Measurements from ENCODE around the gene CIRBP. TPM values are rescaled to one million over a fixed set of nuclear protein-coding genes. Genes with fewer than 3 reads are reported as not detected.

The CIRBP gene
- total and polyA plus RNA-seq, 9 of the 15 experiments (the other 6 are each of a cell fraction or from before 2014, with no cell fraction given), result 20.5 to 327 (median 176) TPM

DNA sequence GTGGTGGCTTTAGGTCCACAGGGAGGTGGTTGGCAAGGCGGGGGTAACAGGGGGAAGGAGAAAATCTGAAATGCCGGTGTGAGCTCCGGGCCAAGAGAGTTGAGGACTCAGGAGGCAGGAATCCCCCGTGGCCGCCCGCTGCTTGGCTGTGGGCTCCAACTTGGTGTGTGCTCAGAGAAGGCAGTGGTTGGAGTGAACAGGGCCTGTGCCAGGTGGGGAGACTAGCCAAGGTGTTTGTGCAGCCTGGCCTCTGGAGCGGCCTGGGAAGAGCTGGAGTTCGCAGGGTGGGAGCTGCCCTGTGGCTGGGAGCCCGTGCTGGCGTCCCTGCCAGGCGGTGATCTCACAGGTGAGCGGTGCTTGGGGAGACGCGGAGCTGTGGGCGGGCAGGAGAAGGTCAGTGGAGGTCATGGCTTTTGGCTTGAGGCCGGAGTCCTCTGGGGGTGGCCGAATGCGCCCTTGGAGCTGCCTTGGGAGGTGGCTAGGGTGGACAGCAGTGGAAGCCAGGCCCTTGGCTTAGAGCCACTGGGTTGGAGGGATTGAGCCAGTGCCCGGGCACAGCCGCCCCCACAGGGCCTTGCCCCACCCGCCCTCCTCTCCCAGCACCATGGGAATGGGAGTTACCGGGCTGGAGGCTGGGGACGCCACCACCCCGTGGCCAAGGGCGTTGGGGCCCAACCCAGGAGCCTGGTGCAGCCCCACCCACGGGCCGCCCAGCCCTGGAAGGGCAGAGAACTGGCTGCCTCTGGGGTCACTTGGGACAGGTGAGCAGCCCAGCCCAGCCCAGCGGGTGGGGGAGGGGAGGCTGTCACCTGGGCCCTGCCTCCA, 7.1 kb upstream of the CIRBP start (continued):
- TF ChIP-seq, protein P1, sequence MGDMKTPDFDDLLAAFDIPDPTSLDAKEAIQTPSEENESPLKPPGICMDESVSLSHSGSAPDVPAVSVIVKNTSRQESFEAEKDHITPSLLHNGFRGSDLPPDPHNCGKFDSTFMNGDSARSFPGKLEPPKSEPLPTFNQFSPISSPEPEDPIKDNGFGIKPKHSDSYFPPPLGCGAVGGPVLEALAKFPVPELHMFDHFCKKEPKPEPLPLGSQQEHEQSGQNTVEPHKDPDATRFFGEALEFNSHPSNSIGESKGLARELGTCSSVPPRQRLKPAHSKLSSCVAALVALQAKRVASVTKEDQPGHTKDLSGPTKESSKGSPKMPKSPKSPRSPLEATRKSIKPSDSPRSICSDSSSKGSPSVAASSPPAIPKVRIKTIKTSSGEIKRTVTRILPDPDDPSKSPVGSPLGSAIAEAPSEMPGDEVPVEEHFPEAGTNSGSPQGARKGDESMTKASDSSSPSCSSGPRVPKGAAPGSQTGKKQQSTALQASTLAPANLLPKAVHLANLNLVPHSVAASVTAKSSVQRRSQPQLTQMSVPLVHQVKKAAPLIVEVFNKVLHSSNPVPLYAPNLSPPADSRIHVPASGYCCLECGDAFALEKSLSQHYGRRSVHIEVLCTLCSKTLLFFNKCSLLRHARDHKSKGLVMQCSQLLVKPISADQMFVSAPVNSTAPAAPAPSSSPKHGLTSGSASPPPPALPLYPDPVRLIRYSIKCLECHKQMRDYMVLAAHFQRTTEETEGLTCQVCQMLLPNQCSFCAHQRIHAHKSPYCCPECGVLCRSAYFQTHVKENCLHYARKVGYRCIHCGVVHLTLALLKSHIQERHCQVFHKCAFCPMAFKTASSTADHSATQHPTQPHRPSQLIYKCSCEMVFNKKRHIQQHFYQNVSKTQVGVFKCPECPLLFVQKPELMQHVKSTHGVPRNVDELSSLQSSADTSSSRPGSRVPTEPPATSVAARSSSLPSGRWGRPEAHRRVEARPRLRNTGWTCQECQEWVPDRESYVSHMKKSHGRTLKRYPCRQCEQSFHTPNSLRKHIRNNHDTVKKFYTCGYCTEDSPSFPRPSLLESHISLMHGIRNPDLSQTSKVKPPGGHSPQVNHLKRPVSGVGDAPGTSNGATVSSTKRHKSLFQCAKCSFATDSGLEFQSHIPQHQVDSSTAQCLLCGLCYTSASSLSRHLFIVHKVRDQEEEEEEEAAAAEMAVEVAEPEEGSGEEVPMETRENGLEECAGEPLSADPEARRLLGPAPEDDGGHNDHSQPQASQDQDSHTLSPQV (IDR thresholded peaks at IDR 0.05), result peak; percentile 57; the same call in 1 of the 2 replicates
- TF ChIP-seq, protein P2, sequence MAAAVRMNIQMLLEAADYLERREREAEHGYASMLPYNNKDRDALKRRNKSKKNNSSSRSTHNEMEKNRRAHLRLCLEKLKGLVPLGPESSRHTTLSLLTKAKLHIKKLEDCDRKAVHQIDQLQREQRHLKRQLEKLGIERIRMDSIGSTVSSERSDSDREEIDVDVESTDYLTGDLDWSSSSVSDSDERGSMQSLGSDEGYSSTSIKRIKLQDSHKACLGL (CRISPR knock-in tag; IDR thresholded peaks at IDR 0.05; ENCODE audit: borderline replicate concordance, poor library complexity, severe bottlenecking), result no peak
- TF ChIP-seq, protein P3, sequence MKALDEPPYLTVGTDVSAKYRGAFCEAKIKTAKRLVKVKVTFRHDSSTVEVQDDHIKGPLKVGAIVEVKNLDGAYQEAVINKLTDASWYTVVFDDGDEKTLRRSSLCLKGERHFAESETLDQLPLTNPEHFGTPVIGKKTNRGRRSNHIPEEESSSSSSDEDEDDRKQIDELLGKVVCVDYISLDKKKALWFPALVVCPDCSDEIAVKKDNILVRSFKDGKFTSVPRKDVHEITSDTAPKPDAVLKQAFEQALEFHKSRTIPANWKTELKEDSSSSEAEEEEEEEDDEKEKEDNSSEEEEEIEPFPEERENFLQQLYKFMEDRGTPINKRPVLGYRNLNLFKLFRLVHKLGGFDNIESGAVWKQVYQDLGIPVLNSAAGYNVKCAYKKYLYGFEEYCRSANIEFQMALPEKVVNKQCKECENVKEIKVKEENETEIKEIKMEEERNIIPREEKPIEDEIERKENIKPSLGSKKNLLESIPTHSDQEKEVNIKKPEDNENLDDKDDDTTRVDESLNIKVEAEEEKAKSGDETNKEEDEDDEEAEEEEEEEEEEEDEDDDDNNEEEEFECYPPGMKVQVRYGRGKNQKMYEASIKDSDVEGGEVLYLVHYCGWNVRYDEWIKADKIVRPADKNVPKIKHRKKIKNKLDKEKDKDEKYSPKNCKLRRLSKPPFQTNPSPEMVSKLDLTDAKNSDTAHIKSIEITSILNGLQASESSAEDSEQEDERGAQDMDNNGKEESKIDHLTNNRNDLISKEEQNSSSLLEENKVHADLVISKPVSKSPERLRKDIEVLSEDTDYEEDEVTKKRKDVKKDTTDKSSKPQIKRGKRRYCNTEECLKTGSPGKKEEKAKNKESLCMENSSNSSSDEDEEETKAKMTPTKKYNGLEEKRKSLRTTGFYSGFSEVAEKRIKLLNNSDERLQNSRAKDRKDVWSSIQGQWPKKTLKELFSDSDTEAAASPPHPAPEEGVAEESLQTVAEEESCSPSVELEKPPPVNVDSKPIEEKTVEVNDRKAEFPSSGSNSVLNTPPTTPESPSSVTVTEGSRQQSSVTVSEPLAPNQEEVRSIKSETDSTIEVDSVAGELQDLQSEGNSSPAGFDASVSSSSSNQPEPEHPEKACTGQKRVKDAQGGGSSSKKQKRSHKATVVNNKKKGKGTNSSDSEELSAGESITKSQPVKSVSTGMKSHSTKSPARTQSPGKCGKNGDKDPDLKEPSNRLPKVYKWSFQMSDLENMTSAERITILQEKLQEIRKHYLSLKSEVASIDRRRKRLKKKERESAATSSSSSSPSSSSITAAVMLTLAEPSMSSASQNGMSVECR (CRISPR knock-in tag; IDR thresholded peaks at IDR 0.05), result no peak
- TF ChIP-seq NR2C2 (CRISPR knock-in tag; IDR thresholded peaks at IDR 0.05) (no peak), NR2C2 (tag; IDR thresholded peaks at IDR 0.05) (peak; percentile 31; the same call in 1 of the 2 replicates), ZFX (CRISPR knock-in tag; IDR thresholded peaks at IDR 0.05) (peak; percentile 57), EGR1 (conservative IDR thresholded peaks at IDR 0.05) (peak; percentile 42; the same call in 1 of the 2 replicates)

Measured in K562 (cell line).